DMS153 treated with DMSO at 0.1 percent for 48 hours (cell line): Measurements from ENCODE around the gene PCYOX1L.

Source experiments
- DNase-seq: peaks from one replicate; lab custom pipeline; 2025; ENCODE audit not compliant: unreplicated experiment; lab: John Stamatoyannopoulos, UW

PCYOX1L gene, protein sequence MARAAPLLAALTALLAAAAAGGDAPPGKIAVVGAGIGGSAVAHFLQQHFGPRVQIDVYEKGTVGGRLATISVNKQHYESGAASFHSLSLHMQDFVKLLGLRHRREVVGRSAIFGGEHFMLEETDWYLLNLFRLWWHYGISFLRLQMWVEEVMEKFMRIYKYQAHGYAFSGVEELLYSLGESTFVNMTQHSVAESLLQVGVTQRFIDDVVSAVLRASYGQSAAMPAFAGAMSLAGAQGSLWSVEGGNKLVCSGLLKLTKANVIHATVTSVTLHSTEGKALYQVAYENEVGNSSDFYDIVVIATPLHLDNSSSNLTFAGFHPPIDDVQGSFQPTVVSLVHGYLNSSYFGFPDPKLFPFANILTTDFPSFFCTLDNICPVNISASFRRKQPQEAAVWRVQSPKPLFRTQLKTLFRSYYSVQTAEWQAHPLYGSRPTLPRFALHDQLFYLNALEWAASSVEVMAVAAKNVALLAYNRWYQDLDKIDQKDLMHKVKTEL

DNA sequence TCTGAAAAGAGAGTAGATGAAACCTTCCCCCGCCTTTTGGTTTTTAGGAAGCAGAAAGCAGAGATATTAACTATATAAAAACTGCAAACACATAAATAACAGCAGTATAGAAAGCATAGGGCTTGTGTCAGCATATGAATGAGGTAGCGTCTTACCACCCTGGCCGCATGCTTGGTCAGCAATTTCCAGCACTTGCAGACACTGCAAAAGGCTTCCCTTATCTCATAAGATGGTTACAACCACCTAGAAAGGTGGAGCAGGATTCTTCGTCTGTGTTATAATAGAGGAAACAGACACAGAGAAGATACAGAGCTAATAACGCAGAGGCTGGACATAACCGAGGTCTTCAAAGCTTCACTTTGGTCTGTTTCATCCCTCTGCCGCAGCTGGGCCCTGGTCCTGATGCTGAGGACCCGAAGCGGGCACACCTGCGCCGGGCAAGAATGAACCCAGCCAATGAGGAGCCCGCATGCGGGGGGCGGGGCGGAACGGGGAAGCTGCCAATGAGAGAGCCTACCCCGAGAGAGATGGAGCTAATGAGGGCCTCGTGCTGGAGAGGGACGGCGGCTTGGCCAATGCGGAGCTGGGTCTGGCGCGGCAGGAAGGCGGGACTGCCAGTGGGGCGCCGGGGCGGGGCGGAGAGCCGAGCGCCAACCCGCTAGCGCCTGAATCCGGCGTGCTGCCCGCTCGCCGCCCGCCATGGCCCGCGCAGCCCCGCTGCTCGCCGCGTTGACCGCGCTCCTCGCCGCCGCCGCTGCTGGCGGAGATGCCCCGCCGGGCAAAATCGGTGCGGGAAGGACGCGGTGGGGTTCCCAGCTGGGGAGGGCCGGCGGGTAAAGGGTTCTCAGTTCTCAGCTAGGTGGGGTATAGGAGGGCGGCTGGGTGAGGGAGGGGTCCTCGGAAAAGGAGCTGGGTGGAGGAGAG is at the start of gene PCYOX1L:
PCYOX1L (plus strand) TSS at position 677 of the 924 bp plus-strand sequence; CDS start at position 700, 23 bp downstream.
- peak; percentile 61 for DNase-seq

DNA sequence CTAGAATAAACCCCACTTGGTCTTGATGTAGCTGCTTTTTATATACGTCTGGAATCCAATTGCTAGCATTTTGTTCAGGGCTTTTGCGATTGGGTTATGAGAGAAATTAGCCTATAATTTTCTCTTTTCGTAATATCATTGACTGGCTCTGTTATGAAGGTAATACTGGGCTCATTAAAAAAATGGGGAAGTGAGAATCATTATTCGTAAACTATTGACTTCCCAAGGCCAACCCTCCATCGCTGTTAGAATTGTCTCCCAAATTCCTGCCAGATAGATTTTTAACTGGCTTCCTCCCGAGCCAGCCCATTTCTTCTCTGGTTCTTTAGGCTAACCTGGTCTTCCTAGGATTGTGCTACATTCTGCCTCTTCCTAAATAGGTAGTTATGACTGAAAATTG is 48.5 kb upstream of the PCYOX1L start:
- DNase-seq, result no peak

DNA sequence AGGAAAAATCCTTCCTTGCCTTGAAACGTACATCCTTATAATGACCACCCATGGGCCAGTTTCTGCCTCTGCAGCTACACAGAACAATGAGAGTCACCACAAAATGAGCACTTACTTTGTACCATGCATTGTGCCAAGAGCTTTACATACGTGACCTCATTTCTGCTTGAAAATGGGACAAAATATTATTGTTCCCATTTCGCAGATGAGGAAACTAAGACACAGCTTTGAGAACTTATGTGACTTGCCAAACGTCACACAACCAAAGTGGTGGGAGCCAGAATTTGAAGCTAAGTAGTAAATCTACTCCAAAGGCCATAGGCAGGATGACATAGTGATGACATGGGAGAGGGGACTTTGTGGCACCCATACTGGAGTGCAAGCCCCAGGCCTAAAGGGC is 47.4 kb upstream of the PCYOX1L start:
- DNase-seq, result no peak

DNA sequence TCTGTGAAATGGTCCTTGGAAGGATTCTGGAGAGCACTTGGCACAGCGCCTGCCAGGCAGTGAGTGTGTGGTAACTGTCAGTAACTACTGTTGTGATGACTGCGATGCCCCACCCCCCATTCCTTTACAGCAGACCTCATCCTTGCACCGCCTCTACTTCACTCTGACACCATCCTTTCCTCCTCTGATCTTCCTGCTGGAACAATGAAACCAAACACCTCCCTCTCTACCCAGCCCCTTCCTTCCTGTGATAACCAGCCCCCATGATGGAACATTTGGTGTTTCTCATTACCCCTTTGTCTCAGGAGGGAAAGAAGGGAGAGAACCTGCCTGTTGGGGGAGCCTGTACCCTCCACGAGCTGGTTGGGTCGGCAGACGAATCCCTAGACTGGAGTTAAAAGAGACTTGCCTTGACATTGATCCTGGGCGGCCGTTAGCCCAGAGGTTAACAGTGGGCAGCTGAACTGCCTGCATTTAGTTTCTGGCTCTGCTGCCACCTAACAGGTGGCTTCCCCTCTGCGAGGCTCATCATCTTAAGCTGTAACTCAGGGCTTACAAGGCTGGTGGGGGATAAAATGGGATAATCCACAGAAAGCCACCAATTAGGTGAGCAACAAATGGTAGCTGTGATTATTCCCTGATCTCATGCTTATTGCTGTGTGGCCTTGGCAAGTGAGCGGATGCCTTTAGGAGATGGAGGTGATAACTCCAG is 46.7 kb upstream of the PCYOX1L start:
- DNase-seq, result no peak

DNA sequence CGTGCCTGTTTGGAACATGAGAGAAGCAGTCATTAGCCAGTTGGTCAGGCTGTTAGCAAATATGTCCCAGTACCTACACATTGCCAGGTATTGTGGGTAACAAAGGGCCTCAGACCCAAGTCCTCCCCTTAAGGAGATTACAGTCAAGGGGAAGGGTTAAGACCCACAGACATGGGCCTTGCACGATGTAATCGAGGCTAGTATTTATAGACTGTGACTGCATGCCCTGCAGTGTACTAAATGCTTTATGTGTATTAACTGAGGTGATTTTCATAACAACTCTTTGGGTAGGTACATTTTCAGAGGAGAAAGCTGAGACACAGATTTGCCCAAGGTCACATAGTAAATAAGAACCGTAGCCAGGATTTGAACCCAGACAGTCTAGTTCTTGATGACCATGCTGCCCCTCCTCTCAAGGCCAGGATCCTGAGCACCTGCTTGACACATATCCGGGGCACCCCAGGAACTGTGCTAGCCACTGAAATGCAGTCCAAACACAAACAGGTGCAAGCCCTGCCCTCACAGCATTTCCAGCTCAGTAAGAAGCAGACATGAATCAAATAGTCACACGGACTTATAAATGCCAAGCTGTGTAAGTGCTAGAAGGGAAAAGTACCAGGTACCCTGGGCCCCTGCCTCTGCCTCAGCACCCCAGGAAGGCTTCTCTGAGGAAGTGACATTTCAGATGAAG is 44.5 kb upstream of the PCYOX1L start:
- DNase-seq, result no peak

DNA sequence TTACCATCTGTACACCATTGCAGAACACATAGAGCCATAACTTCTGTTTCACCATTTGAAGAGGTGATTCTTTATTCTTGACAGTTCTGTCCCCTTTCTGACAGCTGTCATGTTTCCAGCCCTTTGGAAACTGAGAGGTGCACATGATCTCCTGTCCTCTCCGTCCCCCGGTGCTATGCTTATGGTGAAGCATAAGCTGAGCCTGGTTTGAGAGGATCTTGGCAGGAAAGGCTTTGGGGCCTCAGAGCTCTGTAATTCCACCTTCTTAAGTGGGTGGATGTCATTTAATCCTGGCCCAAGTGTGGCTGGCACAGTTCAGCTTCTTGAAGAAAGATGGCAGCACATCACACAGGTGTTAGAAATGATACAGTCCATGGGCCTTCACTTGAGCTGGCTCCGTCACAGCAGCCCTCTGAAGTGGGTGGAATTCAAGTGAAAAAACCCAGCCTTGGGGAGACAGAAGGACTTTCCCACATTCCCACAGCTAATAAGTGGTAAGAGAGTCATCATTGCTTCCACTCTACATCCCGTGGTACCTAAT is 43.2 kb upstream of the PCYOX1L start:
- no peak for DNase-seq

DNA sequence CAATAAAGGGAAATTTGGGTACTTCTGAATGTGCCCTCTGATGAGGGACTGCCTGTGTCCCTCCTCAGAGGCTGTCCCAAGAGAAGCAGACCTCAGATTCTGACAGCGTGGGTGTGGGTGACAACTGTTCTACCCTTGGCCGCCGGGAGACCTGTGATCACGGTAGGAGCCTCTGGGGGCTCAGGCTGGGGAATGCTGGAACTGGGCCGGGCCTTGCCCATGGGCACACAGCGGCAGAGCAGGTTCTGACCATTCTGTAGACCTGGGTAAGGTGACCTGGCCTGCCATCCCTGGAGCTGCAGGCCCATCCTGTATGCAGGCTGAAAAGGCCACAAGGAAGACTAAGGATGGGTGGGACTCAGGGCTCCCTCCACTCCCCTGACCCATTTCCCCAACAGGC is 42.1 kb upstream of the PCYOX1L start:
- no peak for DNase-seq

DNA sequence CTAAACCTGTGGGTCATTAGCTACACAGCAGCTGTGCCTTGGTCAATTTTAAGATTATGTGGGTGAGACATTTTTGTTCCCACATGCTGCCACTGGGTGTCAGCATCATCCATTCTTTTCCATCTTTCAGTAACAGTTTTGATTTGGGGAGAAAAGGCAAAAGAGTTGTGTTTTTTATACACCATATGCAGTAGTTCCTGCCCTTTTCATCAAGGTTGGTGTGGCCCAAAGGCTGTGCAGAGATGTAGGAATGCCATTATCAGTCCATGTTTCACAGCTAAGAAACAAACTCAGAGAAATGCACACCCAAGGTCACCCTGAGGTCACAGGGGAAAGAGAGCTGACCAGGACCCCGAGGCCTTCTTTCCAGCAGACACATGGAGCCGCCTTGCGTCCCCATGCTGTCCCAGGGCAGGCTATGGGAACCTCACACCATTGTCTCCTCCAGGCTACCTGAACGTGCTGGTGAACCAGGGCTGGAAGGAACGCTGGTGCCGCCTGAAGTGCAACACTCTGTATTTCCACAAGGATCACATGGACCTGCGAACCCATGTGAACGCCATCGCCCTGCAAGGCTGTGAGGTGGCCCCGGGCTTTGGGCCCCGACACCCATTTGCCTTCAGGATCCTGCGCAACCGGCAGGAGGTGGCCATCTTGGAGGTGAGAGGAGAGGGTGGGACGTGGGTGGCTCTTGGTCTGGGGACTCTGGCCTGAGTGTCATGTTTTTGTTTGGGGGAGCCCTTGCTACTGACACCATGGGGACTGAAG is 40.4 kb upstream of the PCYOX1L start:
- no peak for DNase-seq

DNA sequence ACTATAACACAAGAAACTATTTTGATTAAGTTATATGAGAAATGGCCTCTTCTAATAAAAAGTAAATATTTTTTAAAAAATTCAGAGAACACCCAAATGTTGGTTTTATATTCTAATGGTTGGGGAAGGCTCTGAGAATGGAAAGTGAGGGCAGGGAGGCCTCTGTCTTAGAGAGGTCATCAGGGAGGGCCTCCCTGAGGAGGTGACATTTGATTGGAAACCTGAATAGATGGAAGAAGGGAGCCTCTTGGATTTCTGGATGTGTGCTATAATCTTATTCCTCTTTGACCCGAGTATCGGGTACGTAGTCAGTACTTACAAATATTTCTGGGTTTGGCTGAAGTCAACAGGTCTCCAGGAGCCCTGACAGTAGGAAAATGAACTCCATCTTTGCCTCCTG is 38.7 kb upstream of the PCYOX1L start:
- no peak for DNase-seq

DNA sequence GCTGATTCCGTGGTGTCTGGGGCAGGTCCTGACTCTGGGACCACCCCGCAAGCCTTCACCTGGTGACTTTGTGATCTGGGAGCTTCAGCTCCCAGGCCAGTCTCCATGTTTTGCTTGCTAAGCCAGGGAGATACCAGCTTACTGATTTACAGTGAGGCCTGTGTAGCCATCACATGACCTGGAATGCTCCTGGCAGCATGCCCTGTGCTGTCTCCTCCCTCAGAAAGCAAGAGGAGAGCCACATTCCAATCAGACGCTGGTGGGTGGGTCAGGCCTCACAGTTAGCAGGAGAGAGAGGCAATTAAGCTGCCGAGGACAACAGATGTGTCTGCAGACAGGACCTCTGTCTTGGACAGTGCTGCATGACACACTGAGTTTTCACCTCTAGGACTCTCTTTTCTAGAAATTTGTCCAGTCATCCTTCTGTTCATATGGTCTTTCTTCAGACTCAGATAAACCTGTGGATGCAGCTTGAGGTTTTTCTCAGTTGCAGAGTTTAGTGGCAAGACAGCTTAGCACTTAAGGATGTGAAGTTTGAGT is 37.0 kb upstream of the PCYOX1L start:
- peak; percentile 18 for DNase-seq

DNA sequence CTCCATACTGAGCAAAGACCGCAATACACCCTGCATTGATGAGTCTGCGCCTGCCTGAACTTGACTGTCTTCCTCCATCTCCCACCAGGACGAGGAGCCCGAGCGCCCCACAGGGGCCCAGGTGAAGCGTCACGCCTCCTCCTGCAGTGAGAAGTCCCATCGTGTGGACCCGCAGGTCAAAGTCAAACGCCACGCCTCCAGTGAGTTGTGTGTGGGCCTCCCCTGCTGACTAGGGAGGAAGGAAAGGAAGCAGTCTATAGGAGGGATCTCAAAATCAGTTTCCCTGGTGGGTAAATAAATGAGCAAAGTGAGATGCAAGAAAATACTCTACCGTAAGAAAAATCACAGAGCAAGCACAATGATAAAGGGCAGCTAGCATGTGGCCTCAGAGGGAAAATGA is 35.3 kb upstream of the PCYOX1L start:
- no peak for DNase-seq

DNA sequence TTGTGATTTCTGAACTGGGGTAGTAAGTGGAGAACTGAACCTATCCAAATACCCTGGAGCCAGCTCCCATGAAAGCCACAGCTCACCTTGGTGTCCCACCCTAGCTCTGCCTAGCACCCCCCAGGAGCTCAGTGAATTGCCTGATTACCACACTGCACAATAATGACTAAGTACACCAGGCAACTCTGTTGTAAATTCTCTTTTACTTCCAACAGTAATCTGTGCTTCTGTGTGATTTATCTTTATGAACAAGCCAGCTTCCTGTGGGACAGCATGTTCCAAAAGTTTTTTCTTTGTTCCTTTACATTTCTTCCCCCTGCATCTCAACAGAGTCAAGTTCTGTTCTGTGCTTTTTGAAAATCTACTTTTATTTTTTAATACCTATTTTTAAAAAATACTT is 34.6 kb upstream of the PCYOX1L start:
- no peak for DNase-seq

DNA sequence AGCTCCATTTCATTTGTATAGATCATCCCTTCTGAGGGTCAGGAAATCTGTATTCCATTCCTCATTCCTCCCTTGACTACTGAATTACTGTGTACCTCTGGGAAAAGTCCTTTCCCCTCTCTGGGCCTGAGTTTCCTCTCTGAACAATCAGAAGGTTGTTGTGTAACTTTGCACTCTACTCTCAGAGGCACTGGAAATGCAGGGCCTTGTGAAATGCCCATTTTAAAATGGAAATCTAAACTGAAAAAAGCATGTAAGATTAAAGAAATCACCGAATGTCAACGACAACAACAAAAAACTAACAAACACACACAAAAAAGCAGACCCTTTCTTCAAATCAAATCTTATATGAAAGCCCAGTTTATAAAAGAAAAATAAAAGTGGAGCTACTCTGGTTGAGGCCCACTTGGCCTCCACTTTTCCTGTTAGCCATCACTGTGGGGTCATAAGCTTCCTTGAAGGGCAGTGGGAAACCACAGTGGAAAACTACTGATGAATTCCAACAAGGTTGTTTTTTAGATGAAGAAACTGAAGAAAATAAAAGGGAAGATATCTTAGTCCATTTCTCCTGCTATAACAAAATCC is 34.1 kb upstream of the PCYOX1L start:
- no peak for DNase-seq

DNA sequence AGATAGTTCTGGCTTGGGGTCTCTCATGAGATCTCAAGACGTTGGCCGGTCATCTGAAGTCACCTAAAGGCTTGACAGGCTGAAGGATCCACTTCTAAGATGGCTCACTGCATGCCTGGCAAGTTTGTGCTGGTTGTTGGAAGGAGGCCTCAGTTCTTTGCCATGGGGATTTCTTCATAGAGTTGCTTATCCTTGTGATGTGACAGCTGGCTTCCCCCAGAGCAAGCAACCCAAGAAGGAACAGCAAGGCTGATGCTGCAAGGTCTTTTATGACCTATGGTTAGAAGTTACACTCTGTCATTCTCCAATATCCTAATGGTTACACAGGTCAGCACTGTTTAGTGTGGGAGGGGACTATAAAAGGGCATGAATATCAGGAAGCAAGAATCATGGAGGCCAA is 33.2 kb upstream of the PCYOX1L start:
- DNase-seq, result no peak

DNA sequence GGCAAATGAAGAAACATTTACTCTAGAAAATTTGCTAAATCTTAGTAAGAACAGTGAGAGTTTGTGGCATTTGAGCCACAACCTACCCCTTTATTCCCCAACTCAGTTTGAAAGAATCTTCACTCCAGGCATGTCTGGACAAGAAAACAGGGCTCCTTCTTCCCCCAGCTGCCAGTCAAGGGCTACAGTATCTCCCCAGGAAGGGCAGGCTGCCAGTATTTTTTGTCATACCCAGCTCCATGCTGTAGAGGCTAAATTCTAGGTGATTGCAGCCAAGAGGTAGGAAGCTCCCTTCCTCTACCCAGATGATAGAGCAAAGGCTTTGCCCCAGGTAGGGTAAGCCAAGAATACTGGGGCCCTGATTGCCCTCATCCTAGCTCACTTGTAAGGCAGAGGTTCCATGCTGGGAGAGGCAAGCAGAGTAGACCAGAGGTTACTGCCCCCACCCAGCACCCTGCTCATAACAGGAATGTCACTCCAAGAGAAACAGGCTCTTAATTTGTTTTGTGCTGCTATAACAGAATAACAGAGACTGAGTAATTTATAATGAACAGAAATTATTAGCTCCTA is 32.6 kb upstream of the PCYOX1L start:
- DNase-seq, result no peak

DNA sequence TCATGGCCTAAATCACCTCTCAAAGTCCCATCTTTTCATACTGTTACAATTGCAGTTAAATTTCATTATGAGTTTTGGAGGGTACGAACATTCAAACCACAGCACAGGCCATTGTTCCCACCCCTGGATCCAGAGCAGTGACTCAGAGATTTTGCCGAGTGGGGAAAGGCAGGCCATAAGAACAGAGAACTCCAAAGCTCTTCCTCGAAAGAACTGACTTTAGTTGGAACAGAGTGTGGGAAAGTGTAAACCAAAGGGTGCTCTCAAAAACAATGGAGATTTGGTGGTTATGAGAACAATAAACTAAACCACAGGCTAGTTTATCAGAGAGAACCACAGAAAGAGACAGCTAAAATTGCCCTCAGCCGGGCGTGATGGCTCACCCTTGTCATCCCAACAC is 32.0 kb upstream of the PCYOX1L start:
- DNase-seq, result no peak

DNA sequence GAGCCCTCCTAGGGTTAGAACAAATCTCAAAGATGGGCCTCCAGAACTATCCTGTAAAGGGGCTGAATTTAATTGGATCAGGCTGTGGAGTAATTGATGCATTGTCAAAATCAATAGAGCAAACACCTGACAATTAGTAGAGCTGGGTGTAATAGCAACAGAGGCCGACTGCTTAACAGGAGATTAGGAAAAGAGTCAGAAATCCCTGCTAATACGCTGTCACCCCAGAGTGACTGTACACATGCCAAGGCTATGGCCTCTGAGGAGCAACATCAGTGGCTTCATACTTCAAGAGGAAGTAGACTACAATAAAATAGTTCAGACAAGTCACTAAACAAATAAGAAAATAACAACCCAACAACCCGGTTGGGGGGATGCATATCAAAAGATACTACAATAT is 31.2 kb upstream of the PCYOX1L start:
- no peak for DNase-seq

DNA sequence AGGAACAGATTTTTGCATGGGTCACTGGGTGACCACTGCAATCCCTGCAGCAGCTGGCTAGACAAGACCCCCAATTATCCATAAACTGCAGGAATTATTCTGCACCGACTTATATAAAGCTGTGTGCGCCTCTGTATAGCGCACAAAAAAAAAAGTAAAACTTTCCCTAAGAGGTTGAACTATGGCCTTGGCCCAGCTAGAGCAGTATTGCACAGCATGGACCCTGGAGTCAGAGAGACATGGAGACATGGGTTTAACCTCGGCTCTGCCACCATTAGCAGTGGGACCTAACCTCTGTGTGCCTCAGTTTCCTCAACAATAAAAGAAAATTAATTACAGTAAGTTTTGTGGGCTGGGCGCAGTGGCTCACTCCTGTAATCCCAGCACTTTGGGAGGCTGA is 29.7 kb upstream of the PCYOX1L start:
- DNase-seq, result no peak
